T follicular helper cell (primary cell): Measurements from ENCODE around the gene NDRG4.

Experiments
- DNase-seq: peaks from one replicate; pipeline ENCODE4 v3.0.0-alpha.2; 2020; ENCODE audit warnings: low read depth

NDRG4 gene

GRCh38 chr16:58541711-58542110, 41.8 kb downstream of the NDRG4 start:
- DNase-seq: no peak

- no peak for DNase-seq
Measured at GRCh38 chr16:58542291-58542690, 42.3 kb downstream of the NDRG4 start.

GRCh38 chr16:58543685-58544084, 43.7 kb downstream of the NDRG4 start:
- DNase-seq: no peak

- no peak for DNase-seq
Measured at GRCh38 chr16:58548378-58548777, 48.4 kb downstream of the NDRG4 start.

GRCh38 chr16:58551496-58551895, 51.6 kb downstream of the NDRG4 start:
- no peak for DNase-seq

GRCh38 chr16:58556678-58557077, 56.7 kb downstream of the NDRG4 start:
- no peak for DNase-seq
